ENCODE data around the gene CBFA2T2.

The CBFA2T2 gene

DNA sequence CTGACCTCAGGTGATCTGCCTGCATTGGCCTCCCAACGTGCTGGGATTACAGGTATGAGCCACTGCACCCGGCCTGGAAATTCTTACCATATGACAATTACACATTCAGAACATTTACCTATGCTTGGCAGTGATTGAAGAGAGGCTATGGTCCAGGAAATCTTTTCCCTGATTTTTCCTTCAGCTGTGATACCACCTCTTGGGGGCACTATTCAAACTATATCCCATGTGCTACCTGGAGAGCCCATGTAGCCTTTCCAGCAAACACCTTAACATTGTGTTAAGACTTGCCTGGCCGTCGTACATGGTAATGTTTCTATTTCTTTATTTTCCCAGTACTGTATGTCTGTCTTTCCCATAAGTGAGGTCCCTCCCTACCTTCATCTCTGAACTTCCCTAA, 110.5 kb downstream of the CBFA2T2 start:
- Histone ChIP-seq H3K9ac (ENCODE audit: low read depth in 1 of 2, low read length in 2 of 2) (no peak overlapping the region), H3K36me3 (ENCODE audit: control insufficient read depth in 2 of 2, insufficient read depth in 2 of 2, low read length in 2 of 2) (peaks cover 4 to 13% of the 10 kb centered on the region in 2 donors), H3K9me3 (ENCODE audit: control insufficient read depth in 2 of 2, low read length in 2 of 2) (no peaks in the 10 kb centered on the region), H3K27ac (ENCODE audit: low read depth in 2 of 2, low read length in 2 of 2) (no peak overlapping the region), H3K4me1 (ENCODE audit: control insufficient read depth in 2 of 2, insufficient read depth in 2 of 2, low read length in 2 of 2) (no peaks in the 10 kb centered on the region), H3K4me3 (ENCODE audit: low read length in 2 of 2) (no peak overlapping the region), H3K27me3 (ENCODE audit: control insufficient read depth in 2 of 2, insufficient read depth in 2 of 2, low read length in 2 of 2) (no peaks in the 10 kb centered on the region)

DNA sequence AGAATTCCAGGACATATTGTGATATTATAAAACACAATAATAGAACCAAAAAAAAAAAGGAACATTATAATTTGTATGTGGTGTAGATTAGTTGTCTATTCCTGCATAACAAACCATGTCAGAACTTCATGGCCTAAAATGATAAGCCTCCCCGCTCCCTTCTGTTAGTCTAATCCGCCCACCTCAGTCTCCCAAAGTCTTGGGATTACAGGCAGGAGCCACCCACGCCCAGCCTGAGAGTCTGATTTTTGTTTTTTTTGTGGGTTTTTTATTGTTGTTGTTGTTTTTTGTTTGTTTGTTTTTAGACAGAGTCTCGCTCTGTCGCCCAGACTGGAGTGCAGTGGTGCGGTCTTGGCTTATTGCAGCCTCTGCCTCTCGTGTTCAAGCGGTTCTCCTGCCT, 111.1 kb downstream of the CBFA2T2 start:
- Histone ChIP-seq H3K27me3 (ENCODE audit: control insufficient read depth in 2 of 2, insufficient read depth in 2 of 2, low read length in 2 of 2) (no peaks in the 10 kb centered on the region), H3K4me1 (ENCODE audit: control insufficient read depth in 2 of 2, insufficient read depth in 2 of 2, low read length in 2 of 2) (no peaks in the 10 kb centered on the region), H3K36me3 (ENCODE audit: control insufficient read depth in 2 of 2, insufficient read depth in 2 of 2, low read length in 2 of 2) (peaks cover 4 to 13% of the 10 kb centered on the region in 2 donors), H3K27ac (ENCODE audit: low read depth in 2 of 2, low read length in 2 of 2) (no peak overlapping the region), H3K9me3 (ENCODE audit: control insufficient read depth in 2 of 2, low read length in 2 of 2) (no peaks in the 10 kb centered on the region), H3K9ac (ENCODE audit: low read depth in 1 of 2, low read length in 2 of 2) (no peak overlapping the region), H3K4me3 (ENCODE audit: low read length in 2 of 2) (no peak overlapping the region)

DNA sequence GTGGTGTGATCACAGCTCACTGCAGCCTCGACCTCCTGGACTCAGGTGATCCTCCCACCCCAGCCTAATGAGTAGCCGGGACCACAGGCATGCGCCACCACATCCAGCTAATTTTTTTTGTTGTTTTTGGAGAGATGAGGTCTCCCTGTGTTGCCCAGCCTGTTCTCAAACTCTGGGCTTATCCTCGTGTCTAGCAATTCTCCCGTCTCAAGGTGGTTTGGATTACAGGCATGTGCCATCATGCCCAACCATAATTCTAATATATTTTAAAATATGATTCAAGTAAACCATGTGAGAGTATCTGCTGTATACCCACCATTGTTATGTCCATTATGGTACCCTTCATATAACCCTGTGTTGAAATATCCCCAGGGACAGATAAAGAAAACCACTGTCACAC, 112.0 kb downstream of the CBFA2T2 start:
- Histone ChIP-seq H3K27ac (ENCODE audit: low read depth in 2 of 2, low read length in 2 of 2) (no peak overlapping the region), H3K27me3 (ENCODE audit: control insufficient read depth in 2 of 2, insufficient read depth in 2 of 2, low read length in 2 of 2) (no peaks in the 10 kb centered on the region), H3K9ac (ENCODE audit: low read depth in 1 of 2, low read length in 2 of 2) (no peak overlapping the region), H3K9me3 (ENCODE audit: control insufficient read depth in 2 of 2, low read length in 2 of 2) (no peaks in the 10 kb centered on the region), H3K36me3 (ENCODE audit: control insufficient read depth in 2 of 2, insufficient read depth in 2 of 2, low read length in 2 of 2) (peaks cover 7 to 15% of the 10 kb centered on the region in 2 donors), H3K4me1 (ENCODE audit: control insufficient read depth in 2 of 2, insufficient read depth in 2 of 2, low read length in 2 of 2) (no peaks in the 10 kb centered on the region), H3K4me3 (ENCODE audit: low read length in 2 of 2) (no peak overlapping the region)

DNA sequence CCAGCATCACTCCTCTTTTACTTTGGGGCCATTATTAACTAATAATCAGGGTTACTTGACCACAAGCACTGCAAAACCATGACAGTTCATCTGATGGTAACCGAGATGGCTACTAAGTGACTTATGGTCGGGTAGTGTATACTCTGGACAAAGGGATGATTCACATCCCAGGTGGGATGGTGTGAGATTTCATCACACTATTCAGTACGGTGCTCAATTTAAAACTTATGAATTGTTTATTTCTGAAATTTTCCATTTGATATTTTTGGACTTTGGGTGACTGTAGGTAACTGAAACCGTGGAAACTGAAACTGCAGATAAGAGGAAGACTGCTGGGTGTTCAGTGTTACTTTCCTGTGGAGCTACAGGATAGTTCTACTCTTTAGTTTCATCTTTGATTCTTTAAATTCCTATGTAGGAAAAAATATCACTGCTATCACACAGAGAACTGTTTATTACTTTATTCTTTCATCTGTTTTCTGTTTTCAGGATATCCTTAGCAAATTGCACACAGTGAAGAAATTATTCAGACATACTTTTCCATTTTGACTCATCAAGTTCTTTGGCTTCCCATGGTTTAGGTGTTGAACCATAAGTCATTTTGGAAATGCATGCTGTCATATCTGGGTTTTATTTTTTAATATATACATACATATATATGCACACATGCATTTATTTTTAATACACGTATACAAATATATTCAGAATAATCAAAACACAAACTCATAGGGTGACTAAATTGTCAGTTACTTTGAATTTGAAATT, 113.1 kb downstream of the CBFA2T2 start:
- Histone ChIP-seq H3K36me3 (ENCODE audit: control insufficient read depth in 2 of 2, insufficient read depth in 2 of 2, low read length in 2 of 2) (peaks cover 12 to 20% of the 10 kb centered on the region in 2 donors), H3K4me1 (ENCODE audit: control insufficient read depth in 2 of 2, insufficient read depth in 2 of 2, low read length in 2 of 2) (no peaks in the 10 kb centered on the region), H3K4me3 (ENCODE audit: low read length in 2 of 2) (no peak overlapping the region), H3K9ac (ENCODE audit: low read depth in 1 of 2, low read length in 2 of 2) (no peak overlapping the region), H3K27me3 (ENCODE audit: control insufficient read depth in 2 of 2, insufficient read depth in 2 of 2, low read length in 2 of 2) (no peaks in the 10 kb centered on the region), H3K27ac (ENCODE audit: low read depth in 2 of 2, low read length in 2 of 2) (no peak overlapping the region), H3K9me3 (ENCODE audit: control insufficient read depth in 2 of 2, low read length in 2 of 2) (no peaks in the 10 kb centered on the region)

DNA sequence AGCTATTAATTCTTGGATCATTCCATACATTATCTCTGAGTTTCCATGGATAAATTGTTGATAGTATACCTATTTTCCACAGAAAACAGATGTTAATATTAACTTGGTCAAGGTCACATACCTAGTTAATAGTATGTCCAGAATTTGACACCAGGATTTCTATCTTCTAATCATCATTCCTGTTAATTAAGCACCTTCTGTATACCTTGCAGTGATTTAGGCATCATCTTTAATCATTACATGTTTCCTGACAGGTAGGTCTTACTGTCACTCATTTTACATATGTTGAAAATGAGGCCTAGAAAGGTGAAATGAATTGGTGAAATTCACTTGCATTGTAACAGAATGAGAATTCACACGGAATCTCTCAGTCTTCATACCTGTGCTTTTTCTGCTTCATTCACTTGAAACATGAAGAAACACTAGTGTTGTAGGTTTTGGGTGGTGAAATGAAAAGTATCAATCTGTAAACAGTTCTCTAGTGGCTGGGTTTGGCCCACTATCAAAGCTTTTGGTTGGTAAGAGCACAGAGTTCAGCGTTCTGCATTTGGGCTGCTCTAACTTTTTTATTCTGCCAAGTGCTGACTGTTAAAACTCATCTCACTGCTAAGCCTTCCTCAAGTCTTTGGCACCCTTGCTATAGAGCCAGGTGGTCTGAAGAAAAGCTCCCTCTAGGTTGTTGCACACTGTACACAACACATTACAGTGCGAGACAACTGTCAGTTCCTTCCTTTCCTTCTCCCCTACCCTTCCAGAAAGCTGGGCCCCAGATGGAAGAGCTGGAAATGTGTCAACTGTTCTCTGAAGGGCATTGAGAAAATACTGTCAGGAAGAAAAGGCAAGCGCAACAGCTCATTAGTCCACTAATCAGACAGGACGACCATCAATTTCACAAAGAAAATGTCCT, 114.4 kb downstream of the CBFA2T2 start:
- Histone ChIP-seq H3K27ac (ENCODE audit: low read depth in 2 of 2, low read length in 2 of 2) (no peak overlapping the region), H3K36me3 (ENCODE audit: control insufficient read depth in 2 of 2, insufficient read depth in 2 of 2, low read length in 2 of 2) (peaks cover 19 to 25% of the 10 kb centered on the region in 2 donors), H3K27me3 (ENCODE audit: control insufficient read depth in 2 of 2, insufficient read depth in 2 of 2, low read length in 2 of 2) (no peaks in the 10 kb centered on the region), H3K9me3 (ENCODE audit: control insufficient read depth in 2 of 2, low read length in 2 of 2) (no peaks in the 10 kb centered on the region), H3K9ac (ENCODE audit: low read depth in 1 of 2, low read length in 2 of 2) (no peak overlapping the region), H3K4me3 (ENCODE audit: low read length in 2 of 2) (no peak overlapping the region), H3K4me1 (ENCODE audit: control insufficient read depth in 2 of 2, insufficient read depth in 2 of 2, low read length in 2 of 2) (no peaks in the 10 kb centered on the region)

DNA sequence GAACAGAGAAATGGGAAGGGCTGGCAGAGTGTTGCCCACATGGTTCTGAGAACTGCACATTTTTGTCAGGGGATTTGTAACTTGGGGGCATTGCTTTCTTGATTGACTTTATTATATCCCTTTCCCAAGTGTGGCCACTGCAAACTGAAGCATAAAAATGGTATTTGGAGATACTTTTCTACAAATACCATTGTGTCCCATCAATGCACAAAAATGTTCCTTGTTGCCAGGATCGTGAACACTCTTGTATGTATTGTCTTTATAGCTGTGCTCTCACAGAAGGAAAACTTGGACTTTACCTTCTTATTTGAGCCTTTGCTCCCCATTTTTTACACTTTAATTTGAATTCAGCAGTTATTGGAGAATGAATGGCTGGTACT, 115.1 kb downstream of the CBFA2T2 start:
- Histone ChIP-seq H3K27ac (ENCODE audit: low read depth in 2 of 2, low read length in 2 of 2) (no peak overlapping the region), H3K4me3 (ENCODE audit: low read length in 2 of 2) (no peak overlapping the region), H3K4me1 (ENCODE audit: control insufficient read depth in 2 of 2, insufficient read depth in 2 of 2, low read length in 2 of 2) (no peaks in the 10 kb centered on the region), H3K27me3 (ENCODE audit: control insufficient read depth in 2 of 2, insufficient read depth in 2 of 2, low read length in 2 of 2) (no peaks in the 10 kb centered on the region), H3K9ac (ENCODE audit: low read depth in 1 of 2, low read length in 2 of 2) (no peak overlapping the region), H3K36me3 (ENCODE audit: control insufficient read depth in 2 of 2, insufficient read depth in 2 of 2, low read length in 2 of 2) (peaks cover 22 to 25% of the 10 kb centered on the region in 2 donors), H3K9me3 (ENCODE audit: control insufficient read depth in 2 of 2, low read length in 2 of 2) (no peaks in the 10 kb centered on the region)

DNA sequence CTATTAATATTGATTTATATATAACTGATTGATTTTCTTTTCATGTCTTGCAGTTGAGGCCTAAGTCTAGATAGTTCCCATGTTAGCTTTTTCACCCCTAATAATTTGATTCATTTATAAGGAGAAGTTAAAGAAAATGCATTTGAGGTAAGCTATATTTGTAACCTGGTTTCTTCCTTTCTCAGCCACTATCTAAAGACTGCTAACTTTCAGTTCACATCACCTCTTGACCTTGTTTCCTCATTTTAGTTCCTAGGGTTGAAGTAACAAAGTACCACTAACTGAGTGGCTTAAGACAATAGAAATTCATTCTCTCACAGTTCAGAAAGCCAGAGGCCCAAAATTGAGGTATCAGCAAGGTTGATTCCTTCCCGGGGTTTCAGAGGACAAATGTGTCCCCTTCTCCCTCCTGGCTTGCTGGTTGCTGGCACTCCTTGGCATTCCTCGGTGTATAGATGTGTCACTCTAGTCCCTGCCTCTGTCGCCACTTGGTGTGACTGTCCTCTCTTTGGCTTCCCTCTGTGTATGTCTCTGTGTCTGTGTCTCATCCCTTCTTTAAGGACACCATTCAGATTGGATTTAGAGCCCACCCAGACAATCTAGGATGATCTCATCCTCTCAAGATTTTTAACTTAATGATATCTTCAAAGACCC, 116.3 kb downstream of the CBFA2T2 start:
- Histone ChIP-seq H3K36me3 (ENCODE audit: control insufficient read depth in 2 of 2, insufficient read depth in 2 of 2, low read length in 2 of 2) (peaks cover 28 to 33% of the 10 kb centered on the region in 2 donors), H3K27me3 (ENCODE audit: control insufficient read depth in 2 of 2, insufficient read depth in 2 of 2, low read length in 2 of 2) (no peaks in the 10 kb centered on the region), H3K4me3 (ENCODE audit: low read length in 2 of 2) (no peak overlapping the region), H3K4me1 (ENCODE audit: control insufficient read depth in 2 of 2, insufficient read depth in 2 of 2, low read length in 2 of 2) (no peaks in the 10 kb centered on the region), H3K9me3 (ENCODE audit: control insufficient read depth in 2 of 2, low read length in 2 of 2) (no peaks in the 10 kb centered on the region), H3K27ac (ENCODE audit: low read depth in 2 of 2, low read length in 2 of 2) (no peak overlapping the region), H3K9ac (ENCODE audit: low read depth in 1 of 2, low read length in 2 of 2) (no peak overlapping the region)

DNA sequence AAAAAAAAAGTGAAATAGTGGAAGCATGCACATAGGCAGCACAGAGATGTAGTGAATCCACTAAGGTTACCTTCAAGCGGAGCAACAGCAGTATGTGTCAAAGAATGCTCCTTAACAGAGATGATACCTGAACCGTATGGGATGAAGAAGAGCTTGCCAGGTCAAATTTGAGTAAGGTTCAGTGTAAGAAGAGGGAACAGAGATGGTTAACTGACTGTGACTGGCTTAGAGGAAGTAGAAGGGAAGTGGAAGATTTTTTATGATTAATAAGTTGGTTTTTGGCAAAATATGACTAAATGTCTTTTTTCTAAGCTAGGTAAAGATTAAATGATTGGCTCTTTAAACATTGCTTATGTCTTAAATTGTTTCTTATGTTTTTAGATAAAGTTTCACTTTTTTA, 119.6 kb downstream of the CBFA2T2 start:
- no peak overlapping the region for H3K4me3 ChIP-seq (ENCODE audit: low read length in 2 of 2)
- H3K4me1 ChIP-seq (ENCODE audit: control insufficient read depth in 2 of 2, insufficient read depth in 2 of 2, low read length in 2 of 2), result no peaks in the 10 kb centered on the region
- peaks cover 45 to 47% of the 10 kb centered on the region in 2 donors for H3K36me3 ChIP-seq (ENCODE audit: control insufficient read depth in 2 of 2, insufficient read depth in 2 of 2, low read length in 2 of 2)
- no peak overlapping the region for H3K9ac ChIP-seq (ENCODE audit: low read depth in 1 of 2, low read length in 2 of 2)
- no peaks in the 10 kb centered on the region for H3K27me3 ChIP-seq (ENCODE audit: control insufficient read depth in 2 of 2, insufficient read depth in 2 of 2, low read length in 2 of 2)
- H3K27ac ChIP-seq (ENCODE audit: low read depth in 2 of 2, low read length in 2 of 2), result no peak overlapping the region
- H3K9me3 ChIP-seq (ENCODE audit: control insufficient read depth in 2 of 2, low read length in 2 of 2), result no peaks in the 10 kb centered on the region

DNA sequence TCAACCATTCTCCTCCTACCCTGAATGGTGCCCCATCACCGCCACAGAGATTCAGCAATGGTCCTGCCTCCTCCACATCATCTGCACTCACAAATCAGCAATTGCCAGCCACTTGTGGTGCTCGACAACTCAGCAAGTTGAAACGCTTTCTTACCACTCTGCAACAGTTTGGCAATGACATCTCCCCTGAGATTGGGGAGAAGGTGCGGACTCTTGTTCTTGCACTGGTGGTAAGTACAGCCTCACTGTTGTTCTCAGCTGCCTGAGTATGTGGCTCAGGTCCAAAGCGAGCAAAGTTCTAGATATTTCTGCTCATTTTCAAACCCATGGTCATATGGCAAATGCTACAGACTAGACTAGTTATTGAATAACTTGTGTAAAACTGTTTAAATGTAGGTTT, 121.2 kb downstream of the CBFA2T2 start:
- Histone ChIP-seq H3K36me3 (ENCODE audit: control insufficient read depth in 2 of 2, insufficient read depth in 2 of 2, low read length in 2 of 2) (peaks cover 51 to 63% of the 10 kb centered on the region in 2 donors), H3K9me3 (ENCODE audit: control insufficient read depth in 2 of 2, low read length in 2 of 2) (no peaks in the 10 kb centered on the region), H3K4me3 (ENCODE audit: low read length in 2 of 2) (no peak overlapping the region), H3K4me1 (ENCODE audit: control insufficient read depth in 2 of 2, insufficient read depth in 2 of 2, low read length in 2 of 2) (no peaks in the 10 kb centered on the region), H3K9ac (ENCODE audit: low read depth in 1 of 2, low read length in 2 of 2) (no peak overlapping the region), H3K27ac (ENCODE audit: low read depth in 2 of 2, low read length in 2 of 2) (no peak overlapping the region), H3K27me3 (ENCODE audit: control insufficient read depth in 2 of 2, insufficient read depth in 2 of 2, low read length in 2 of 2) (no peaks in the 10 kb centered on the region)

DNA sequence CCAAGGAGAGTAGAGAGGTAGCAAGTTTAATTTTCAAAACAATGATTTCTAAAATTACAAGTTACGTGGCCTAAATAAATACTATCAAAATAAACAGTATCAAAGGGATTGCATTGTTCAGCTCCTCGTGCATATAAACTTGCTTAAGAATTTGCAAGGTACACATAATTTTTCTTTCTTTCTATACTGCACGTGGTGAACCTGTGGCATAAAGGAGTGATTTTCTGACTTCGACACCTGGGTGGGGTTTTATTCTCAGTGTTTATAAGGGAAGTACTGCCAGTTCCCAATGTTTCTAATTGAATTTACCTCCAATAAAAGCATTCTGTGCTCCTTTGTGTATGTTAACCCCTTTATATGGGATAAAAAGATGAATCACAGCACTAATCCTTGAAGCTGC, 122.1 kb downstream of the CBFA2T2 start:
- no peak overlapping the region for H3K4me3 ChIP-seq (ENCODE audit: low read length in 2 of 2)
- no peaks in the 10 kb centered on the region for H3K27me3 ChIP-seq (ENCODE audit: control insufficient read depth in 2 of 2, insufficient read depth in 2 of 2, low read length in 2 of 2)
- no peaks in the 10 kb centered on the region for H3K4me1 ChIP-seq (ENCODE audit: control insufficient read depth in 2 of 2, insufficient read depth in 2 of 2, low read length in 2 of 2)
- H3K9ac ChIP-seq (ENCODE audit: low read depth in 1 of 2, low read length in 2 of 2), result no peak overlapping the region
- H3K27ac ChIP-seq (ENCODE audit: low read depth in 2 of 2, low read length in 2 of 2), result no peak overlapping the region
- H3K9me3 ChIP-seq (ENCODE audit: control insufficient read depth in 2 of 2, low read length in 2 of 2), result no peaks in the 10 kb centered on the region
- H3K36me3 ChIP-seq (ENCODE audit: control insufficient read depth in 2 of 2, insufficient read depth in 2 of 2, low read length in 2 of 2), result peaks cover 52 to 65% of the 10 kb centered on the region in 2 donors

Measured in mucosa of rectum (tissue), 2 donors.